Activated CD4-positive, alpha-beta T cell treated with anti-CD3 and anti-CD28 coated beads, Interleukin-2, Interleukin-4, amounts not matched to agents 100 ng/mL and 50 ng/mL, durations not matched to agents 16 hours and 8 hours (primary cell): ENCODE measurements around the gene TAPBP.
A peak's percentile ranks its signal among the peaks of the same experiment; 100 is the strongest.
"Not testable (repeated sequence)": the region's sequence is repeated elsewhere in the genome, so short reads cannot be mapped to it uniquely, and the experiment has no call there.

Experiments used
- DNase-seq: peaks from one replicate; pipeline ENCODE4 v3.0.0-alpha.2; 2020; ENCODE audit warnings: low spot score

The TAPBP gene

GRCh38 chr6:33313709-33314514, at the start of gene TAPBP:
Gene TAPBP (minus strand): TSS chr6:33314078. CDS start chr6:33314041, 37 bp downstream.
- DNase-seq, result peak; percentile 89

GRCh38 chr6:33363486-33363885, 49.6 kb upstream of the TAPBP start:
- not testable (repeated sequence) for DNase-seq

- DNase-seq, result no peak
Observed at GRCh38 chr6:33359331-33359730, 45.5 kb upstream of the TAPBP start.

GRCh38 chr6:33357160-33357871, 43.4 kb upstream of the TAPBP start:
- DNase-seq, result not testable (repeated sequence)

GRCh38 chr6:33356295-33356694, 42.4 kb upstream of the TAPBP start:
- no peak for DNase-seq

- DNase-seq, result not testable (repeated sequence)
Observed at GRCh38 chr6:33355860-33356259, 42.0 kb upstream of the TAPBP start.

- DNase-seq, result no peak
Observed at GRCh38 chr6:33347816-33348215, 33.9 kb upstream of the TAPBP start.

GRCh38 chr6:33346972-33347371, 33.1 kb upstream of the TAPBP start:
- DNase-seq, result not testable (repeated sequence)

- DNase-seq, result peak; percentile 83
Observed at GRCh38 chr6:33344701-33345697, 31.1 kb upstream of the TAPBP start.

GRCh38 chr6:33343953-33344611, 30.2 kb upstream of the TAPBP start:
- DNase-seq, result peak; percentile 48

GRCh38 chr6:33343606-33343952, 29.7 kb upstream of the TAPBP start:
- DNase-seq, result not testable (repeated sequence)

GRCh38 chr6:33339193-33339592, 25.3 kb upstream of the TAPBP start:
- no peak for DNase-seq

GRCh38 chr6:33336495-33336894, 22.6 kb upstream of the TAPBP start:
- DNase-seq, result no peak

- no peak for DNase-seq
Observed at GRCh38 chr6:33335916-33336315, 22.0 kb upstream of the TAPBP start.

- no peak for DNase-seq
Observed at GRCh38 chr6:33333666-33334065, 19.8 kb upstream of the TAPBP start.

- DNase-seq, result no peak
Observed at GRCh38 chr6:33330736-33331135, 16.9 kb upstream of the TAPBP start.

- DNase-seq, result no peak
Observed at GRCh38 chr6:33329058-33329457, 15.2 kb upstream of the TAPBP start.

GRCh38 chr6:33324125-33324524, 10.2 kb upstream of the TAPBP start:
- no peak for DNase-seq

GRCh38 chr6:33323623-33323948, 9.7 kb upstream of the TAPBP start:
- DNase-seq, result no peak

GRCh38 chr6:33321227-33321626, 7.3 kb upstream of the TAPBP start:
- no peak for DNase-seq

- no peak for DNase-seq
Observed at GRCh38 chr6:33320315-33321181, 6.7 kb upstream of the TAPBP start.
